Urinary bladder (tissue), 4 donors: Measurements from ENCODE around the gene GBA3. TPM values are rescaled to one million over a fixed set of nuclear protein-coding genes. Genes with fewer than 3 reads are reported as not detected.

Experiments used
- DNase-seq: peaks from one replicate; pipeline ENCODE4 v3.0.0-alpha.2; 2015; ENCODE audit errors: extremely low spot score
- H3K27ac ChIP-seq: one replicate; pipeline ENCODE4 v1.5.1; 2013; ENCODE audit warnings: low read depth, mild to moderate bottlenecking, moderate library complexity
- H3K36me3 ChIP-seq: one replicate; pipeline ENCODE4 v1.6.1; 2013; ENCODE audit warnings: mild to moderate bottlenecking, moderate library complexity; ENCODE audit not compliant: insufficient read depth
- H3K4me1 ChIP-seq: one replicate; pipeline ENCODE4 v1.6.1; 2013; ENCODE audit warnings: mild to moderate bottlenecking, moderate library complexity; ENCODE audit not compliant: insufficient read depth
- H3K4me3 ChIP-seq: one replicate; pipeline ENCODE4 v1.5.1; 2013; ENCODE audit warnings: low read depth, low read length
- WGBS: extraction: QIAGEN DNeasy Blood & Tissue Kit; methylation state at CpG from one replicate; pipeline ENCODE4 v1.1.7; 2013; 5-methylcytosine and 5-hydroxymethylcytosine counted together
- polyA plus RNA-seq: library from polyadenylated mRNA; stranded (reverse); fragments of 200-250 nt; gene quantifications from one replicate; pipeline ENCODE4 v1.2.3, GENCODE V29; 2013
- total RNA-seq: library from RNA; depleted of rRNA; stranded (reverse); fragments of >200 nt; gene quantifications from one replicate; pipeline ENCODE4 v1.2.3, GENCODE V29; 2014
- donor health status: healthy with polysubstance abuse.
- donor health status: healthy.

Gene GBA3
- total and polyA plus RNA-seq, 2 donors = 0.04 TPM; not detected in 1

- no peak overlapping the region for H3K27ac ChIP-seq
- 46% methylated on average over 1 of the region's 1 CpG for WGBS
- no peak for DNase-seq
Measured at GRCh38 chr4:22848332-22848731, 155.6 kb downstream of the GBA3 start.

GRCh38 chr4:22850055-22850454 is 157.3 kb downstream of the GBA3 start:
- H3K27ac ChIP-seq = no peak overlapping the region
- no peaks in the 10 kb centered on the region for H3K4me1 ChIP-seq
- no peak for DNase-seq
- H3K36me3 ChIP-seq = no peaks in the 10 kb centered on the region
- H3K4me3 ChIP-seq = no peak overlapping the region

More at GRCh38 chr4:22848332-22848731, 155.6 kb downstream of the GBA3 start:
- H3K4me1 ChIP-seq = no peaks in the 10 kb centered on the region
- H3K36me3 ChIP-seq = no peaks in the 10 kb centered on the region
- H3K4me3 ChIP-seq = no peak overlapping the region

GRCh38 chr4:22850630-22851029 is 157.9 kb downstream of the GBA3 start:
- WGBS = 38% methylated on average over 2 of the region's 2 CpGs
- H3K4me3 ChIP-seq = no peak overlapping the region
- no peak overlapping the region for H3K27ac ChIP-seq

GRCh38 chr4:22857411-22857810 is 164.7 kb downstream of the GBA3 start:
- no peak for DNase-seq
- Histone ChIP-seq H3K4me3 (no peak overlapping the region), H3K36me3 (no peaks in the 10 kb centered on the region), H3K4me1 (no peaks in the 10 kb centered on the region), H3K27ac (no peak overlapping the region)
- WGBS = 93% methylated on average over 2 of the region's 2 CpGs

More at GRCh38 chr4:22850630-22851029, 157.9 kb downstream of the GBA3 start:
- no peak for DNase-seq
- Histone ChIP-seq H3K4me1 (no peaks in the 10 kb centered on the region), H3K36me3 (no peaks in the 10 kb centered on the region)

GRCh38 chr4:22859318-22859717 is 166.6 kb downstream of the GBA3 start:
- H3K4me1 ChIP-seq = no peaks in the 10 kb centered on the region
- no peak for DNase-seq
- 63% methylated on average over 2 of the region's 2 CpGs for WGBS
- H3K27ac ChIP-seq = no peak overlapping the region
- no peak overlapping the region for H3K4me3 ChIP-seq
- H3K36me3 ChIP-seq = no peaks in the 10 kb centered on the region

Other genes with a start within 250 kb of the GBA3 start
- gene ADGRA3, start 176.9 kb upstream of the GBA3 start, total RNA-seq = 67.8 TPM
- gene ADGRA3, start 176.9 kb upstream of the GBA3 start, polyA plus RNA-seq = 12.3 TPM